Activated CD8-positive, alpha-beta T cell treated with anti-CD3 and anti-CD28 coated beads for 36 hours (primary cell): ENCODE results near the gene UQCR10. TPM values are rescaled to one million over a fixed set of nuclear protein-coding genes. Genes with fewer than 3 reads are reported as not detected.

Experiments used
- ATAC-seq: fragments of 200-7000 bp; cut with Tn5 transposase; one replicate; pipeline ENCODE4 v1.10.0; 2021; ENCODE audit warnings: mild to moderate bottlenecking, moderate library complexity
- CTCF ChIA-PET: fragments of 350-600 bp; sonication (Branson Sonifier 250); formaldehyde crosslinking; loops from one replicate; lab custom pipeline; 2021; ENCODE audit warnings: antibody characterized with exemption; lab: Charles Lee
- POLR2A ChIA-PET: fragments of 350-600 bp; sonication (Branson Sonifier 250); formaldehyde crosslinking; loops from one replicate; lab custom pipeline; 2021; ENCODE audit warnings: antibody characterized with exemption; lab: Charles Lee
- DNase-seq: peaks from one replicate; pipeline ENCODE4 v3.0.0-alpha.2; 2020
- H3K27ac Mint-ChIP-seq: one replicate; pipeline ENCODE4 v1.8.0; 2021; ENCODE audit warnings: mild to moderate bottlenecking, mixed read lengths
- H3K27me3 Mint-ChIP-seq: one replicate; pipeline ENCODE4 v1.8.0; 2021; ENCODE audit warnings: mixed read lengths
- H3K36me3 Mint-ChIP-seq: one replicate; pipeline ENCODE4 v1.8.0; 2021; ENCODE audit warnings: low read depth, mixed read lengths
- H3K4me1 Mint-ChIP-seq: one replicate; pipeline ENCODE4 v1.8.0; 2021; ENCODE audit warnings: low read depth, mixed read lengths
- H3K4me3 Mint-ChIP-seq: one replicate; pipeline ENCODE4 v1.8.0; 2021; ENCODE audit warnings: mild to moderate bottlenecking, moderate library complexity, mixed read lengths
- H3K9me3 Mint-ChIP-seq: one replicate; pipeline ENCODE4 v1.8.0; 2021; ENCODE audit warnings: mixed read lengths
- CTCF ChIP-seq: fragments of 200-600 bp; IDR thresholded peaks from one replicate; pipeline ENCODE4 v1.8.0; 2022; ENCODE audit warnings: antibody characterized with exemption, mild to moderate bottlenecking
- intact Hi-C: fragments of 100-400 bp; cut with micrococcal nuclease; formaldehyde crosslinking; loops from one replicate; pipeline ENCODE4 v1.10.0; 2022
- total RNA-seq, 2 experiments: library from RNA; stranded (reverse); gene quantifications; one replicate each; pipeline ENCODE4 v1.2.3, GENCODE V29; 2021

The UQCR10 gene
- total RNA-seq, 2 experiments from 2014 or later: 92.4 to 105 TPM

GRCh38 chr22:29742326-29742725 is 24.8 kb upstream of the UQCR10 start:
- CTCF ChIA-PET: interaction anchor here (1.2 to 1.5 kb wide), 3 partner anchors 117 to 346 kb away, joined by 3 to 4 read pairs (median 4); no protein-coding TSS in a partner anchor
- Mint-ChIP-seq H3K27me3 (no peaks in the 10 kb centered on the region), H3K9me3 (no peaks in the 10 kb centered on the region), H3K36me3 (peaks cover 8% of the 10 kb centered on the region), H3K27ac (no peak overlapping the region), H3K4me3 (no peak overlapping the region), H3K4me1 (peaks cover 4% of the 10 kb centered on the region)
- no peak for DNase-seq
- intact Hi-C loops: no loop called here
- POLR2A ChIA-PET: no interaction called here
- no peak for TF ChIP-seq CTCF
- ATAC-seq: no peak

GRCh38 chr22:29744902-29745301 is 22.3 kb upstream of the UQCR10 start:
- CTCF ChIA-PET: interaction anchor here (1.0 kb wide), 1 partner anchor 344 kb away, joined by 4 read pairs; no protein-coding TSS in a partner anchor
- intact Hi-C loops: no loop called here
- H3K27me3 Mint-ChIP-seq: no peaks in the 10 kb centered on the region
- DNase-seq: no peak
- ATAC-seq: no peak
- no peak overlapping the region for H3K4me3 Mint-ChIP-seq
- TF ChIP-seq CTCF: no peak
- no peak overlapping the region for H3K27ac Mint-ChIP-seq
- H3K9me3 Mint-ChIP-seq: no peaks in the 10 kb centered on the region
- POLR2A ChIA-PET: no interaction called here
- H3K36me3 Mint-ChIP-seq: peaks cover 8% of the 10 kb centered on the region
- peaks cover 4% of the 10 kb centered on the region for H3K4me1 Mint-ChIP-seq

GRCh38 chr22:29747832-29748231 is 19.3 kb upstream of the UQCR10 start:
- no peaks in the 10 kb centered on the region for H3K9me3 Mint-ChIP-seq
- ChIA-PET CTCF (no interaction called here), POLR2A (no interaction called here)
- no peak for DNase-seq
- no peak overlapping the region for H3K27ac Mint-ChIP-seq
- H3K4me1 Mint-ChIP-seq: peaks cover 10% of the 10 kb centered on the region
- TF ChIP-seq CTCF: no peak
- H3K36me3 Mint-ChIP-seq: peaks cover 7% of the 10 kb centered on the region
- ATAC-seq: no peak
- H3K4me3 Mint-ChIP-seq: no peak overlapping the region
- intact Hi-C loops: no loop called here
- H3K27me3 Mint-ChIP-seq: no peaks in the 10 kb centered on the region

GRCh38 chr22:29748248-29748893 is 18.8 kb upstream of the UQCR10 start:
- no peak for ATAC-seq
- TF ChIP-seq CTCF: no peak
- no peak for DNase-seq
- Mint-ChIP-seq H3K9me3 (no peaks in the 10 kb centered on the region), H3K27me3 (no peaks in the 10 kb centered on the region), H3K27ac (no peak overlapping the region), H3K4me3 (no peak overlapping the region), H3K4me1 (peaks cover 10% of the 10 kb centered on the region), H3K36me3 (peaks cover 7% of the 10 kb centered on the region)
- ChIA-PET POLR2A (no interaction called here), CTCF (no interaction called here)
- intact Hi-C loops: no loop called here

GRCh38 chr22:29750029-29750428 is 17.1 kb upstream of the UQCR10 start:
- ChIA-PET POLR2A (no interaction called here), CTCF (interaction anchor here (0.9 kb wide), 1 partner anchor 48 kb away, joined by 3 read pairs; no protein-coding TSS in a partner anchor)
- Mint-ChIP-seq H3K4me1 (peaks cover 10% of the 10 kb centered on the region), H3K27me3 (no peaks in the 10 kb centered on the region), H3K27ac (peak overlapping the region; percentile 81), H3K4me3 (no peak overlapping the region), H3K9me3 (no peaks in the 10 kb centered on the region), H3K36me3 (peaks cover 6% of the 10 kb centered on the region)
- TF ChIP-seq CTCF: no peak
- ATAC-seq: no peak
- intact Hi-C loops: no loop called here
- no peak for DNase-seq
